AG04449 (cell line): ENCODE results near the gene NDUFS8.

Experiments
- CTCF ChIA-PET: fragments of 350-600 bp; formaldehyde crosslinking; extraction: SDS; loops from one replicate; lab custom pipeline; 2021; ENCODE audit warnings: antibody characterized with exemption; lab: Yijun Ruan, JAX
- POLR2A ChIA-PET: fragments of 400-600, 350-600 bp; formaldehyde crosslinking; extraction: SDS; loops from one replicate; lab custom pipeline; 2020; ENCODE audit warnings: antibody characterized with exemption, inconsistent platforms; lab: Yijun Ruan, JAX
- DNase-seq: peaks from one replicate; pipeline ENCODE4 v3.0.0-alpha.2; 2010; ENCODE audit warnings: low read depth, low spot score
- H3K4me3 ChIP-seq: 2 replicates; pipeline ENCODE4 v1.5.1; 2011; ENCODE audit warnings: low read depth, mild to moderate bottlenecking, control low read depth, low read length
- CTCF ChIP-seq: IDR thresholded peaks from one replicate; pipeline ENCODE4 v1.5.1; 2011; ENCODE audit warnings: mild to moderate bottlenecking, moderate library complexity, low read length, control low read depth, inconsistent platforms; ENCODE audit not compliant: insufficient read depth; ENCODE audit errors: missing control alignments

Gene NDUFS8

GRCh38 chr11:68061508-68061907 lies 31.0 kb downstream of the NDUFS8 start:
- POLR2A ChIA-PET = no interaction called here
- no peak overlapping the region for H3K4me3 ChIP-seq
- no peak for TF ChIP-seq CTCF
- DNase-seq = no peak
- CTCF ChIA-PET = no interaction called here

- no peak for TF ChIP-seq CTCF
- no peak for DNase-seq
- ChIA-PET POLR2A (no interaction called here), CTCF (interaction anchor here (1.3 kb wide), 1 partner anchor 144 kb away, joined by 3 read pairs; no protein-coding TSS in a partner anchor)
- H3K4me3 ChIP-seq = no peak overlapping the region
Observed at GRCh38 chr11:68064926-68065325, 34.4 kb downstream of the NDUFS8 start.

GRCh38 chr11:68065841-68066240 lies 35.4 kb downstream of the NDUFS8 start:
- H3K4me3 ChIP-seq = no peak overlapping the region
- CTCF ChIA-PET = no interaction called here
- DNase-seq = no peak
- TF ChIP-seq CTCF = no peak
- POLR2A ChIA-PET = no interaction called here

GRCh38 chr11:68066742-68067141 lies 36.3 kb downstream of the NDUFS8 start:
- H3K4me3 ChIP-seq = no peak overlapping the region
- TF ChIP-seq CTCF = no peak
- peak; percentile 28 for DNase-seq
- ChIA-PET POLR2A (no interaction called here), CTCF (no interaction called here)

- H3K4me3 ChIP-seq = no peak overlapping the region
- no peak for DNase-seq
- ChIA-PET POLR2A (no interaction called here), CTCF (no interaction called here)
- no peak for TF ChIP-seq CTCF
Observed at GRCh38 chr11:68067991-68068390, 37.5 kb downstream of the NDUFS8 start.

- DNase-seq = no peak
- no peak overlapping the region for H3K4me3 ChIP-seq
- no peak for TF ChIP-seq CTCF
- ChIA-PET POLR2A (interaction anchor here (0.6 kb wide), 1 partner anchor 61 kb away, joined by 3 read pairs; the partner anchor contains the start of gene ALDH3B1), CTCF (no interaction called here)
Observed at GRCh38 chr11:68071281-68072048, 41.0 kb downstream of the NDUFS8 start.
